Skeletal muscle satellite cell (primary cell): ENCODE results near the gene PTEN.

ENCODE experiments used
- H3K27me3 ChIP-seq: 2 replicates; pipeline ENCODE4 v1.7.0; 2013; ENCODE audit warnings: low read length; ENCODE audit not compliant: control insufficient read depth, insufficient read depth
- H3K36me3 ChIP-seq: 2 replicates; pipeline ENCODE4 v1.7.0; 2013; ENCODE audit warnings: mild to moderate bottlenecking, control low read depth, low read length; ENCODE audit not compliant: insufficient read depth
- H3K4me1 ChIP-seq: 2 replicates; pipeline ENCODE4 v1.7.0; 2013; ENCODE audit warnings: low read length; ENCODE audit not compliant: control insufficient read depth, insufficient read depth
- H3K4me2 ChIP-seq: 2 replicates; pipeline ENCODE4 v1.7.0; 2013; ENCODE audit warnings: mild to moderate bottlenecking, low read length
- H3K4me3 ChIP-seq: 2 replicates; pipeline ENCODE4 v1.7.0; 2013; ENCODE audit warnings: low read length
- H3K9ac ChIP-seq: 2 replicates; pipeline ENCODE4 v1.7.0; 2013; ENCODE audit warnings: mild to moderate bottlenecking, low read depth, low read length, moderate library complexity
- H3K9me3 ChIP-seq: replicated peaks from 2 replicates; pipeline ENCODE4 v1.7.0; 2013; ENCODE audit warnings: mild to moderate bottlenecking, control low read depth, low read length

PTEN gene

DNA sequence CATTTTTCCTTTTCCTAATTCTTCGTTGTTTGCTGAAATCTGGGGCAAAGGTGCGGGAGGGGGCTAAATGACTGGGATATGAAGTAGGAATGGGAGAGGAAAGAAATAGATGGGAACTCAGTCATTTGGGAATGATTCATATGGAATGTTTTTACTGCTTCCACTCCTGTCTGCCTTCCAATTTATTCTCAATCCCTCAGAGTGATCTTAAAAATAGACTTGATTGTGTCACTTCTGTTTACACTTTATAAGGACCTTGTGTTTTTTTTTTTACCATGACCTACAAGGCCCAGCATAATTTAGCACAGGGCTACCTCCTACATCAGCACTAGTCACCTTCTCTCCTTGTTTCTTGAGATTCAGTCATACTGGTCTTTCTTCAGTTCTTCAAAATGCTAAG is 97.9 kb downstream of the PTEN start:
- Histone ChIP-seq H3K9me3 (no peaks in the 10 kb centered on the region), H3K4me2 (no peak overlapping the region), H3K4me1 (peaks cover 19% of the 10 kb centered on the region), H3K36me3 (peaks cover 18% of the 10 kb centered on the region), H3K4me3 (no peak overlapping the region), H3K27me3 (no peaks in the 10 kb centered on the region), H3K9ac (no peak overlapping the region)

DNA sequence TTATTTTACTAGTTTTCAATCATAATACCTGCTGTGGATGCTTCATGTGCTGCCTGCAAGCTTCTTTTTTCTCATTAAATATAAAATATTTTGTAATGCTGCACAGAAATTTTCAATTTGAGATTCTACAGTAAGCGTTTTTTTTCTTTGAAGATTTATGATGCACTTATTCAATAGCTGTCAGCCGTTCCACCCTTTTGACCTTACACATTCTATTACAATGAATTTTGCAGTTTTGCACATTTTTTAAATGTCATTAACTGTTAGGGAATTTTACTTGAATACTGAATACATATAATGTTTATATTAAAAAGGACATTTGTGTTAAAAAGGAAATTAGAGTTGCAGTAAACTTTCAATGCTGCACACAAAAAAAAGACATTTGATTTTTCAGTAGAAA is 103.0 kb downstream of the PTEN start:
- Histone ChIP-seq H3K27me3 (no peaks in the 10 kb centered on the region), H3K9me3 (no peaks in the 10 kb centered on the region), H3K4me1 (peaks cover 18% of the 10 kb centered on the region), H3K4me3 (no peak overlapping the region), H3K4me2 (no peak overlapping the region), H3K9ac (no peak overlapping the region), H3K36me3 (peaks cover 12% of the 10 kb centered on the region)

DNA sequence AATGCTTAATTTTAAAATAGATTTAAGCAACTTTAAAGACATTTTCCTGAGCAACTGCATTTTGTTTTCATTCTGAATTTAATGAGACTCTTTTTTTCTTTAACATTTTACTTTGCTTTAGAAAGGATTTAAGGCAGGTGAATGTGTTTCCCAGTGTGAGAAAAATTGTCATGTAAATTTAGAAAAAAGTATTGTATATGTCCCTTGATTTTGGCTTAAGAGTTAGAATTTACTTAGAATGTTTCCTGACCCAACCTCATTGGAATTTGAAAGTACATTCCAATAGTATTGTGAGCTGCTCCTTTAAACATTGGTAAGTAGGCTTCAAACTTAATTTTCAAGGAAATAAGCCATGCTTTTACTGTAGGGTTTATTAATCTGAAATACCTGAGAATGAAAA is 110.2 kb downstream of the PTEN start:
- Histone ChIP-seq H3K4me1 (peaks cover 23% of the 10 kb centered on the region), H3K27me3 (no peaks in the 10 kb centered on the region), H3K9ac (no peak overlapping the region), H3K36me3 (no peaks in the 10 kb centered on the region), H3K4me2 (no peak overlapping the region), H3K4me3 (no peak overlapping the region), H3K9me3 (no peaks in the 10 kb centered on the region)

DNA sequence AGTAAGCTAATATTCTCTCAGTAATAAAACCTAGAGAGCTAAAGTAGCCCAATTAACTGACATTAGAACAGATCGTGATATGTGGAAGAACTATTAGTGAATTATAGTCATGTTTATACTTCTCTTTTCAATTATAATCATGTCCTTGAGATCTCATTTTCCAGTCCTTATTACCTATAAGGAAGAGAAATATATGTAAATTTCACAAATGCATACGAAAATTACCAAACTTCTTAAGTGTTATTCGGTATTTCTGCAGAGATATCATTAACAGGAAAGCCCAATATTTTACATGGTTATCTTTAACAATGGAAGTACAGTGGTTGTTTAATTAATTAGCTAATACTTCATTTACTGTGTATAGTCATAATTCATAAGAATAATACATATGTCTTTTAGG is 110.7 kb downstream of the PTEN start:
- Histone ChIP-seq H3K27me3 (no peaks in the 10 kb centered on the region), H3K4me2 (no peak overlapping the region), H3K9me3 (no peaks in the 10 kb centered on the region), H3K36me3 (no peaks in the 10 kb centered on the region), H3K9ac (no peak overlapping the region), H3K4me3 (no peak overlapping the region), H3K4me1 (peaks cover 18% of the 10 kb centered on the region)

DNA sequence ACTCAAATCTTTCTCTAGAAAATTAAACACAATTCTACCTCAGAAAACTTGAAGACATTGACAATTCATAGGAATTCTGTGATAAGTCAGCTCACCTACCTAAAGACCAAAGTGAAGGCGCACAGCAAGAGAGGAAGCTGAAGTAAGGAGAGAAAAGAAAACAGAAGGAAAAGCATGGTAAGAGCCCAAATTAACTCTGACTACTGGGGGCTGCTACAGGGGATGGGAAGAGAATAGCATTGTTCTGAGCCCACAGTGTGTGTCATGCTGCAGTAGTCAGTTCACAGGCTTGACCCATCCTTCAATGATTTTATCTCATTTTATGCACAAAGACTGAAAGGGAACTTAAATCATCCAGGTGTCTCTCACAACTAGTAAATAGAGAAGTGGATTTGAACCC is 111.3 kb downstream of the PTEN start:
- no peaks in the 10 kb centered on the region for H3K36me3 ChIP-seq

DNA sequence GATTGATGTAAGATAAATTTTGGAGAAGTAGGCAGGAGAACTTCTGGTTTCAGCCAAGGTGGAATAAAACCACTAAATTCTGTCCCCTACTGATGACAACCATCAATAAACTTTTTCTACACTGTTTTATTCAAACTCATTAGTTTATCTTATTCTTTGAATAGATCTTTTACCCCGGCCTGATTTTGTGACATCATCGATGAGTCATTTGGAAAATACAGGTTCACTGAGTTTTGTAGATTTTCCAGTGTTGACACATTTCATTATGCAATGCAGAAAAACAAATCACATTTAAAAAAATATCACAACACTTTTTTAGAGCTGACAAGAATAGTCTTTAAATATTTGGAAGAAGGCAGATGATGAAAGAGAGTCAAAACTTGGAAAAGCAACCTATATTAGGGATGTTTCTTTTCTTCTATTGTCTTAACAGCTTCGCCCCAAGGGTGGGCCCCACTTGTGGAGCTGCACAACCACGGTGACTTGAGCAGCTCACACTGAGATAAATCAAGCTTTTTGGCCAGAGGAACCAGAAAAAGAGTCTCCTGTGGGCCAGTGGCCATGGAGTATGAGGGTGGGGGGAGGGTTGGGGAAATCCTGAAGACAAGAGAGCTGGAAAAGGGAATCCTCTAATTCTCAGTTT is 112.8 kb downstream of the PTEN start:
- H3K9ac ChIP-seq: no peak overlapping the region
- H3K4me2 ChIP-seq: no peak overlapping the region
- H3K4me1 ChIP-seq: peaks cover 14% of the 10 kb centered on the region
- H3K27me3 ChIP-seq: no peaks in the 10 kb centered on the region
- no peaks in the 10 kb centered on the region for H3K36me3 ChIP-seq
- H3K4me3 ChIP-seq: no peak overlapping the region
- H3K9me3 ChIP-seq: no peaks in the 10 kb centered on the region

More for the DNA sequence above, 111.3 kb downstream of the PTEN start:
- Histone ChIP-seq H3K4me3 (no peak overlapping the region), H3K9ac (no peak overlapping the region), H3K27me3 (no peaks in the 10 kb centered on the region), H3K4me1 (peaks cover 14% of the 10 kb centered on the region), H3K4me2 (no peak overlapping the region), H3K9me3 (no peaks in the 10 kb centered on the region)

DNA sequence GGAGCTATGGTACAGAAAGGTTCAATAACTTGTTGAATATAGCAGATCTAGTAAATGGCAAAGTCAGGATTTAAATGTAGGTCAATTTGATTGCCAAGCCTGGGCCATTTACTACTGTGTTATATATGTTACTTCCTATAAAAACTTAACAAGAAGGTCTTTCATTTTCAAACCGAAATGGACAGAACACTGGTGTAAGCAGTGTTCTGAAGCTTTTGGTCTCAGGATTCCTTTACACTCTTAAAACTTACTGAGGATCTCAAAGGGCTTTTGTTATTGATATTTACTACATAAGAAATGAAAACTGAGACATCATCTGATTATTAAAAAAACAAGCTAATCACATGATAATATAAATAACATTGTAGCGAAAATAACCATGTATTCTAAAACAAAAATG is 114.7 kb downstream of the PTEN start:
- H3K4me3 ChIP-seq: no peak overlapping the region
- H3K9me3 ChIP-seq: no peaks in the 10 kb centered on the region
- no peak overlapping the region for H3K9ac ChIP-seq
- no peaks in the 10 kb centered on the region for H3K27me3 ChIP-seq
- H3K36me3 ChIP-seq: no peaks in the 10 kb centered on the region
- H3K4me2 ChIP-seq: no peak overlapping the region
- peaks cover 12% of the 10 kb centered on the region for H3K4me1 ChIP-seq

DNA sequence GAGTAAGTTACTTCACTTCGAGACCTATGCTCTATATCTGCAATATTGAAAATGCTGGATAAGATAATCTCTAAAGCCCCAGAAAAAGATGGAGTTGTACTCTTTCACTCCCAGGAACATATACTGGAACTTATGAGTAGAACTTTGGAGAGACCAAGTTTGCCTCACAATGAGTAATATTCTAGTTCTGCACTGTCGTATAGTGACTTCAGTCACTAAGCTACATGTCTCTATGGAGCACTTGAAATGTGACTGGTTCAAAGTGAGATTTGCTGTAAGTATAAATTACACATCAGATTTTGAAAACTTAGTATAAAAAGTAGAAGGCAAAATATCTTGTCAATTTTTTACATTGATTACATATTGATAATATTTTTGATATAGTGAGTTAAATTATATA is 116.4 kb downstream of the PTEN start:
- Histone ChIP-seq H3K4me3 (no peak overlapping the region), H3K4me2 (no peak overlapping the region), H3K9me3 (no peaks in the 10 kb centered on the region), H3K27me3 (no peaks in the 10 kb centered on the region), H3K4me1 (peaks cover 4% of the 10 kb centered on the region), H3K36me3 (no peaks in the 10 kb centered on the region), H3K9ac (no peak overlapping the region)

DNA sequence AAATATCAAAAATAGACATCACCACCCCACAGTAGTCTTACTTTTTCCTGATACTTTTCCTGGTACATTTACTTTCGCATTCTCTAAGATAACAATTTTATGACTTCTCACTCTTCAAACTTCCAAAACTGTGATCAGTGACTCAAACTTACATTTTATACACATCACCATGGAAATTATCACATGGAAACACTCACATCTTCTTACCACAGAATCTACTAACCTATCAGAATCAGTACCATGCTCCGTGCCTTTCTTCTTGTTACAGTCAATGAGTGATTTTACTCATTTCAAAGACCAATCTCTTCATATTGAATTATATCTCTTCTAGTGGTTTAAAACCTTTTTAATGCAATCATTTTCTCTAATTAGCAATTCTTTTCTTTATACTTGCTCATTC is 120.3 kb downstream of the PTEN start:
- Histone ChIP-seq H3K4me3 (no peak overlapping the region), H3K36me3 (no peaks in the 10 kb centered on the region), H3K4me2 (no peak overlapping the region), H3K4me1 (no peaks in the 10 kb centered on the region), H3K27me3 (no peaks in the 10 kb centered on the region), H3K9ac (no peak overlapping the region), H3K9me3 (no peaks in the 10 kb centered on the region)

DNA sequence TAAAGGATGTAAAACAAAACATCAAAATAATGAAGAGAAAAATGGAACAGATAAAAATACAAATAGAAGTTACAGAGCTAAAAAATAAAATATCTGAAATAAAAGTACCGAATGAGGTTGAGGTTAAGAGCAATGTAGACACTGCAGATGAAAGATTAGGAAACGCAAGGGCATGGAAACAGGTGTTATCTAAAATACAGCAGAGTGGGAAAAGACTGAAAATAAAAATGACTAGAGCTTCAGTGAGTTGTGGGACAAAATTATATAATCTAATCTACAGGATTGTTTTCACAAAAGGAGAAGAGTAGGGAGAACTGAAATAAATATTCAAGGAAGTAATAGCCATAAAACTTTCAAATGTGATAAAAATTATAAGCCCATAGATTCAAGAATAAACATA is 123.8 kb downstream of the PTEN start:
- no peak overlapping the region for H3K4me2 ChIP-seq
- no peak overlapping the region for H3K9ac ChIP-seq
- H3K27me3 ChIP-seq: no peaks in the 10 kb centered on the region
- H3K9me3 ChIP-seq: no peaks in the 10 kb centered on the region
- H3K4me3 ChIP-seq: no peak overlapping the region
- no peaks in the 10 kb centered on the region for H3K4me1 ChIP-seq
- H3K36me3 ChIP-seq: no peaks in the 10 kb centered on the region

DNA sequence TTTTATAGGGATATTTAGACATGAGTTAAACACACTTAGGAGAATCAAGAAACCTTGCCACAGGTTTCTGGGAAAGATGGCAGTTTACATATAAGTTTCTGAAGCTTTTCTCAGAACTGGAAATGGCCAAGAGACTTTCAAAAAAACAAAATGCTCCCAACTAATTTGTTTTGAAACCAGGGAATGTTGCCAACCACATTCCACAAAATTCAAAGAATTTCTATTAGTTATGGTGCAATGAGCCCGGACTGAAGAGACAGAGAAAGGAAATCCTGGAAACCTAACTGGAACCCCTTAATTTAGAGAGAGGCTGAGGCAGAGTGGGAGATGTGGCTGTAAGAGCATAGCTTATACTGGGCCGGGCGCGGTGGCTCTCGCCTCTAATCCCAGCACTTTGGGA is 128.5 kb downstream of the PTEN start:
- Histone ChIP-seq H3K9me3 (no peaks in the 10 kb centered on the region), H3K9ac (no peak overlapping the region), H3K4me2 (no peak overlapping the region), H3K36me3 (no peaks in the 10 kb centered on the region), H3K4me1 (no peaks in the 10 kb centered on the region), H3K4me3 (no peak overlapping the region), H3K27me3 (no peaks in the 10 kb centered on the region)

DNA sequence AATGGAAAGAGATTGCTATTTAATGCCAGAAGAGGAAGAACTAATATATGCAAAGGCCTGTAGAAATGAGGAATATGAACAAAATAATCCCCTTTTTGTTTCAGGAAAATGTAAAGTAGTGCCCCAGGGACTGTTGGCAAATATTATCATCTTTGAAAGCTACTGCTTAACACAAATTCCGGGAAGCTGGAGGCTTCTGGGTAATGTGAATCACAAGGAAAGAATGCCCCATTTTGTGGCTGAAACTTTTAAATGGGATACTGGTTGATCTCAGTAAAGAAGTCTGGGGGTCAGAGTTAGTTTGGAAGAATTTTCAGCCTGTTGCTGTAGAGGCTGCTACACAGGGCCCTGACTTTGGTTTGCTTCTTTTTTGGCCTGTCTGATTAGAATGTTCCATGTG is 141.0 kb downstream of the PTEN start:
- no peak overlapping the region for H3K4me2 ChIP-seq
- H3K9me3 ChIP-seq: no peaks in the 10 kb centered on the region

More for the DNA sequence above, 141.0 kb downstream of the PTEN start:
- Histone ChIP-seq H3K36me3 (no peaks in the 10 kb centered on the region), H3K4me1 (no peaks in the 10 kb centered on the region), H3K4me3 (no peak overlapping the region), H3K27me3 (no peaks in the 10 kb centered on the region), H3K9ac (no peak overlapping the region)
